Amniotic stem cell (primary cell): ENCODE results near the gene LETM1.

Experiments
- DNase-seq: peaks from one replicate; lab custom pipeline; 2025; lab: John Stamatoyannopoulos, UW

The LETM1 gene

DNA sequence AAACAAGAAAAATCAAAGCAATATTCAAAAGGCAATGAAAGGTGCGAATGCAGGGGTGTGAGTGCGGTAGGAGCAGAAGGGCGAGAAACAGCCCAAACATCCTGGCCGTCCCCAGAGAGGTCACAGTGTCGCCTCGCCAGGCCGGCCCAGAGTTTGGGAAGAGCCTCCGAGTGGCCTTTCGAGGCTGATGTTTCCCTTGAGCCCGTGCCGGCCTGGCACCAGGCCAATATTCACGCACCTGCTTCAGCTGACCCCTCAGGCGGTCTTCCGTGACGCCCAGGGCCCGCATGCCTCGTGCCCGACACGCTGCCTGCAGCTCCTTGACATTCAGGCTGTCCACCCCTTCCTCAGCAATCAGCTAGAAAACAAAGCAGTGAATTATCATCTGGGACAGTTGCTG, 30.6 kb downstream of the LETM1 start:
- DNase-seq = no peak

DNA sequence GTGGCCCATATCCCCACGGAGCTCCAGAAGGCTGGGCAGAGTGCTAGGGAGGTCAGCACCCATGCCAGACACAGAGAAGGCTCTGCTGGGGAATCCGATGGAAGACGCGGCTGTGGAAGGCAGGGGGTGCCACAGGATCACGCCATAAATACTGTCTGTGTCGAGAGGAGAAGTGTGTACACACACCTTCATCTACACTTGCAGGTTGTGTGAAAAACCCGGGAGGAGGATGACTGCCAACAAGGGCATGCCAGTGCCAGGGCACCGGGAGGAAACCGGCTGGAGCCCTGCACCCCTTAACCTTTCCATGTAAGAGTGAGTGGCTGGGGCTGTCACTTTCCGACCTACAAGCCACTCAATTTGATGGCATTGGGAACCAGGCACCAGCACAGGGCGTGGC, 31.2 kb downstream of the LETM1 start:
- DNase-seq = no peak

DNA sequence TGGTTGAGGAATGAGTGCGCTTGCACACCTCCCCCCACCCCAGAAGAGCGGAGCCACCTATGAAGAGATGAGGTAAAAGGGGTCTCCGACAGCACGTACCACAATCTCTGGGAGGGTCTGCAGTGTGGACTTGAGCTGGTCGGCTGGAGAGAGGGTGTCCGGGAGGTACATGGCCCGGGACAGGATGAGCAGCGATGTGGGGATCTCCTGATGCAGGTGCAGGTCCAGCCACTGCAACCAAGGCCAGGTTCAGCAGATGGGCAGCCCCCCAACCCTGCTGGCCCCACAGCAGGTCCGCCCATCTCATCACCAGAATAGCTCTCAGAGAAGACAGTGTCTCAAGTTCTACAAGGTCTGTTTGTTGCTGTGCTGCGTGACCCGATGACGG, 32.4 kb downstream of the LETM1 start:
- no peak for DNase-seq

DNA sequence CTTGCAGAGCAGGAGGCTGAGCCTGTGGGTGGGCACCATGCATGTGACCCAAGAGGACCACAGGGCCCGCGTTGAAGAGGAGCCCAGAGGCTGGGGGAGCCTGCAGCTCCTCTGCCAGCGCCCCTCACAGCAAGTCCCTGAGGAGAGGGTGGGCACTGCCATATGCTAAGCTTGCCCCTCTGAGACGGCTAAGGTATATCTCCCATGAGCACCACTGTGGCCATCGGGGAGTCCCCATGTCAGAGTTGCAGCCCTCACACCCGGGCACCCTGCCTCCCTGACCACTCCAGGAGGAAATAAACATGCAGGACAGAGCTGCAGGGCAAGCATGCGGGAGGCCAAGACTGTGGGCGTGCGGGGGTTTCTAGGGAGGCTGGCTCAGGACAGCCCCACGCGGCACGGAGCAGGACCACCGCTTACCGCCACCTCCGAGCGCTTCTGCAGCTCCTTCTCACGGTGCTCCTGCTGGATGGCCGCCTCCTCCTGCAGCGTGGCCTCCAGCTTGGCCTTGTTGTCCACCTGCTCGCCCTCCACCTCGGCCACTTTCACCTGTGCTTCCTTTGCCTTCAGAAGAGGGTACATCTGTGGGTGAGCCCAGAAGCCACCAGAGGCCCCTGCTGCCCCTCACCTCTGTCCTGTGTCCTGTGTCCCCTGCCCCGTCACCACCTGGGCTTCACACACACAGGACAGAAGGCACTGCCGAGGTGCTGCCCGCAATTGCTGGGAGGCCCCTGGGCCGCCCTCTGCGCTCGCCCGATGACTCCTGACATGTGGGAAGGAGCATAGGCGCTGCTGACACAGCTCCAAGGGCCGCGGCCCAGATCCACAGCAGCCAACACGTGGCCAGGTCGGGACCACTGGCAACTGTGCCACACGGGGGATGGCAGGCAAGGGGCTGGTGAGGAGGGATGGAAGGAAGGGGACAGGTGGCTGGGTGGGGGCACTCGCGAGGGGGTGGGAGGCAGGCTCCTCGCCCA, 33.1 kb downstream of the LETM1 start:
- DNase-seq = no peak

DNA sequence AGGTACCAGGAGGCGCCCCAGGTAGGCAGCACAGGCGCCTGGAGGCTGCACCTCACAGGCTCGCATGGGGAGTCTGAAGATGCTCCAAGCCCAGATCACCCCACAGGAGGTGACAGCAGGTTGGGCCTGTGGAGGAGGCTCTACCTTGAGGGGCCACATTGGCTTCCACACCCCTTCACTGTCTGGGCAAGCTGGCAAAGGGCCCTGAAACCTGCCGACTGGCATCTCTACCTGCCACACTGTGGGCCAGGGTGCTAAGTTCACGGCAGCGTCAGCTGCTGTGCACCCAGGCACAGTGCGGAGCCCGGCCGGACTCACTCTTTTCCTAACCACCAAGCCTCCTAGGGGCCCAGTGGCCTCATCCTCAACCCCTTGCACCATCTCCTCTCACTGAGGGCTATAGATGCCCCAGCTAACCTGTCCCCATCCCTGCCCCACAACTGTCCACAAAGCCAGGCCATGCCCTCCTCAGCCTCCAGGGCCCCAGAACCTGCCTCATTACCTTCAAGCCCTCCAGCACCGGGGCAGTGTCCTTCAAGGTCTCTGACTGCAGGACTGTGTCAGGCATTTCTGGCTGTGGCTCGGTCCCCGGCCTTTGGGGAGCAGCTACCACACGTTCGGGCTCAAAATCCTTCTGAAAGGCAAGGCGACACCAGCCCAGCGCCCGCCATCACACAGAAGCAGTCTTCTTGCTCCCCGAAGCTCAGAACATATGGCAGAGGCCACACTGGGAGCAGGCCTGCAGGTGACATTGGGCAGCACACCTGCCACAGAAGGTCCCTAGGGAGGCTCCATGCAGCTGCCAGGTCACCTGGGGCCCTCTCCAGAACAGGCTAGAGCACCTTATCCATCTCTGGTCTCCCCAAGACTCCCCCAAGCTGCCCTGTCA, 34.0 kb downstream of the LETM1 start:
- no peak for DNase-seq

DNA sequence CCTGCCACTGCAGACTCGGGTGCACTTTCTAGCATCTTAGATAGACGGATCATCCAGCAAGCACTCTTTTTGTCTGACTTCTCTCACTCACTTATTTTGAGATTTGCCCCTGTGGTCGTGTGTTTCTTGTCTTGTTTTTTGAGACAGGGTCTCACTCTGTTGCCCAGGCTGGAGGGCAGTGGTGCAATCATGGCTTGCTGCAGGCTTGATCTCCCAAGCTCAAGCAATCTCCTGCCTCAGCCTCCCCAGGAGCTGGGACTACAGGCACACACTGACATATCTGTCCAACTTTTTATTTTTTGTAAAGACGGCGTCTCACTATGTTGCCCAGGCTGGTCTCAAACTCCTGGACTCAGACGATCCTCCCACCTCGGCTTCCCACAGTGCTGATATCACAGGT, 36.1 kb downstream of the LETM1 start:
- DNase-seq = no peak

DNA sequence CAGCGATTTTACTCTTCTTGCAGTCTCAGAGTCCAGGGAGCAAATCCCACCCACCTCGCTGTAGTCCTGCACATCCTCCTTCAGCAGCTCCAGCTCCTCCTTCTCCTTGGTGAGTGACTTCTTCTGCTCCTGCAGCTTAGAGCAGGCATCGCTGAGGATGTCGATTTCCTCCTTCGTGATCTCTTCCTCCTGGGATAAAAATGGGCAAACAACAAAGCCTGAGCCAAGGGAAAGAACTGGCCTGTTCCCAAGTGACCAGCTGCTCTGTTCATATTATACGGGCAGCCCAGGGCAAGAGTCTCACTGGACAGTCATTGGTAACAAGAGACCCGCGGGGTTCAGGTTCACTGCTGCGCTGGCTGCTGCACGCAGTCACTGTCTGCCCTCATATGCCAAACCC, 36.7 kb downstream of the LETM1 start:
- no peak for DNase-seq

DNA sequence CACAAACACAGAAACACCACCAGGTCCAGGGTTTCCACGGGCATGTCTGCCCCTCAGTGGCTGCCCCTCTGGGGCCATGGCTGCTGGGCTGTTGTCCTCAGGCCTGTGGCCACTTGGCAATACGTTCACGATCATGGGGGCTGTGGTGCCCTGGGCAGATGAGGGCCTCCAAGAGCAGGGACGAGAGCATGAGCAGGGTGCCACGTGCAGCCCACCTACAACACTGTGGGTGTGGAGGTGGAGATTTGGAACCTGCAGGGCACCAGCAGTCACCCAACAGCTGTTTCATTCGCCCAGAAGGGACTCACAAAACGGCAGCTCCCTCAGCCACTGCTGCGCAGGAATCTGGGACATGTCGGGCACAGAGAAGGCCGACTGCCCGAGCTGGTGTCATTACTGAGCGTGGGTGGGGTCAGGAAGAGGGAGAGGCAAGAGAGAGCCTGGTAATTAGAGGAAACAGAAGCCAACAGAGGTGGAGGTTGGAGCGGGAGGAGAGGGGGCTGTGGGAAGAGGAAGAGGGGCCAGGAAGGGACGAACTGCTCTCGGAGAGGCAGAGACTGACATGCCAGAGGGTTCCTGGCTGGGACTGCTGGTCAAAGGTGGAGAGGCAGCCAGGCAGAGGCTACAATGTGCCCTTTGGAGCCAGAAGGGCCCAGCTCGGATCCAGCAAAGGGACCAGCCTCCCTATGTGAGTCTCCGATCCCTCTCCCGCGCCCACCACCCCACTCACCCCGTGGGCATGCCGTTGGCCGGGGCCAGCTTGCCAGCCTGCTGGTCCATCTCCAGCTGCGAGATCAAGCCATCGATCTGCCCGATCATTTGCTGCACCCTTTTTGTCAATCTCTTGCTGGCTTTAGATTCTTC, 39.7 kb downstream of the LETM1 start:
- no peak for DNase-seq

DNA sequence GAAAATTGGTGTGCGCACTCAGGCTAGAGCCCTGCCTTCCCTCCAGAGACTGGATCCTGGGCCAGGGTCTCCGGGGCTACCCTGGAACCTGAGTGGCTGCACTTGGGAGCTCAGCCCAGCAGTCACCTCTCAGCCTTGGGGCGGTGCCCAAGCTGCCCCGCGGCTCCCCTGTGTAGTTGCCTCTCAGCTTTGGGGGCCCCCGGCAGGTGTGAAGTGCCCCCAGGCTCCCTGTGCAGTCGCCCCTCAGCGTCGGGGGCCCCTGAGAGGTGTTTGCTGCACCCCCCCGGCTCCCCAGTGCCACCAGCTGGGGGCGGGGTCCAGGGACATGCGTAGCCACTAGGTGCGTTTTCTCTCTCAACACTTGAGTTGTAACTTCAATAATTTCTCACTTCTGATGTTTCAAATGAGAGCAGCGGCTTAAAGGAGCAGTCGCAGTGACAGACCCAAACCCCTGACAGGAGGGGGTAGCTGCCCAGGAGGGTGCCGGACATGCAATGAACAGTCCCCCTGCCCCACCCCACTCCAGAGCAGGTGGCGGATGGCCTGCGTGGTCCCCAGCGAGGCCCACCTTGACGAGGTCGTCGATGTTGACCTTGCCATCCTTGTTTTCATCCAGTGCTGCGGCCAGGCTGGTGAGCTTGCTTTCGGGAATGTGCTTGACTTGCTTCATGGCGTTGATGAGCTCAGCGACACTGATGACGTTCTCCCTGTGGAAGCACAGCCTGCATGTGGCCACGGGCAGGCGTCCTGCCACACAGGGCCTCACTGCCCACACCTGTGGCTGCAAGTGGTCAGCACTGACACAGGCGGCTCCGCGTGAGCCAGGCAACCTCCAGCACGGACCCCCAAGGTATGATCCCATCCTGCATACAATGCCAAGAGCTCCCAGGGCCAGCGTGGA, 40.6 kb downstream of the LETM1 start:
- no peak for DNase-seq

DNA sequence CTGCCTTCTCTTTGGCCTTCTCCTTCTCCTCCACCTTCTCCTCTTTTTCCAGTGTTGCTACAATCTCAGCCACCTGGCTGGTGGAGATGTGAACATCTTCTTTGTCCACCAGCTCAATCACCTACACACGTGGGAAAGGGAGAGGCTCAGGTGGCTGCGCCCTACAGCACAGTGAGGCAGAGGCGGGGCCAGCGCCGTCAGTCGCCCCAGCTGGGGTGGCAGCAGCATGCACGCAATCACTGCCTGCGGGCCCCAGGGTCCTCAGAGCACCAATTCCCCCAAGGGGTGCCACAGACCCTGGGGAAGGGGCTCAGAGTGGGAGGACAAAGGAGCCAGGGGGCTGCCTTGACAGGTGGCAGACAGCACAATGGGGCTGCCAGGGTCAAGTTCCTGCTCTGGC, 41.5 kb downstream of the LETM1 start:
- DNase-seq = no peak

DNA sequence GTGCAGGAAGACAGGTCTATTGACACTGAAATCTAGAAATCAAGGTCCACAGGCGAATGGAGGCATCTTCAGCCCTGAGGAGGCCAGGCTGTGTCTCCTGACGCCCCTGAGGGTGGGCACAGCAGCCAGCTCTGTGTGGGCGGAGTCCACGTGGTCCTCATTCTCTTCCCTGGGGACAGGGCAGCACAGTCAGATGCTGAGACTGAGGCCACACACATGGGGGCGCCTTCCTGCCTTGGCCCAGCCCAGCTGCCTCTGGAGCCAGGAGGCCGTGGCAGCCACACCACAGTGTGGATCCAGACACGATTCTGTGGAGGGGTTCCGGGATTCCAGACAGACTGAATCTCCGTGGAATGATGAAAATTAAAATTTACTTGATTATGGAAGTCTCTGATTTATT, 42.0 kb downstream of the LETM1 start:
- DNase-seq = no peak

DNA sequence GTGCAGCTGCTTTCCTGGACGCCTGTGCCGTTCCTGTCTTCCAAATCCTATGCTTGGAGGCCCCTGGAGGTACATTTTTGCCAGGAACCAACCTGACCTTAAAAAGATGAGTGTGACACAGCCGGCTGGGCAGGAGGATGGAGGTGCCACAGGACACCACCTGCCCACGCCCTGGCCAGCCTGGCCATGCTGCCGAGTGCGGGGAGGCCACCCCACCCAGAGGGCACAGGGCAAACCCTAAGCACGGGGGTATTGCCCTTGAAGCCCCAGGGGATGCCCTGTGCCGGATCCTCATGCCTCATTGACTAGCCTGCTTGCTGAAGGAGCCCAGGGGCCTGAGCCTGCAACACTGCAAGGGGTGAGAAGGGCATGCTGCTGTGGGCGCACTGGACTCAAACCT, 42.7 kb downstream of the LETM1 start:
- no peak for DNase-seq

DNA sequence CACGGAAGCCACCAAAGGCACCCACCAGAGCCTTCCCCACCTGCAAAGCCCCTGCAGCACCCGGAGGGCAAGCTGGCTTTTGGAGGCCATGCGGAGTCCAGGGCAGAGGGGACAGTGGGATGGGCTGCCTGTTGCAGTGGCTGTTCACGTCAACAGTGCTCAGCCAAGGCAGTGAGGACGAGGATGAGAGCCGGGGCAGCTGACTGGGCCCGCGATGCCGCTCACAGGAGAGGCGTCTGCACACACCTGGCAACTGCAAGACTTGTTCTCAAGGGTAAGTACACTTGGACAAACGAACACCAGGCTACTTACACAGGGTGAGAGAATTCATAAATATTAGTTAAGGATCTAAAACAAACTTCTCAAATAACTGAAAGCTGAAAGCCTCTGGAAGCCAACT, 43.2 kb downstream of the LETM1 start:
- DNase-seq = no peak

DNA sequence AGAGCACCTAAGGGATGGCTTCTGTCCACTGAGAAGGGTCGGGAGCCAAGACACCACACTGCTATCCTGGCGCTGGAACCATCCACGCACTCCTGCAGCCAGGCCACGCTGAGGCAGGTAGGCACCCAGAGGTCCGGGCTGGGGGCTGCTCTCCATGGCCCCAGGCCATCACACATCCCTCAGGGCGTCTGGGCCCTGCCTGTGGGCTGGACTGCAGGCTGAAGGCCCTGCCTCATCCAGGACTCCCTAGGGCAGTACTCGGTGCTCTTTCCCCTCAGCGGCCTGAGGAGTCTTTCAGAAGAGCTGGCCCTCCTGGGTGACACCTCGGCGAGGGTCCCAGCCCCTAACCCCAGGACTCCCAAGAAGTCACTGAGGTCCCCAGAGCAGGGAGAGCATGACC, 45.2 kb downstream of the LETM1 start:
- no peak for DNase-seq

DNA sequence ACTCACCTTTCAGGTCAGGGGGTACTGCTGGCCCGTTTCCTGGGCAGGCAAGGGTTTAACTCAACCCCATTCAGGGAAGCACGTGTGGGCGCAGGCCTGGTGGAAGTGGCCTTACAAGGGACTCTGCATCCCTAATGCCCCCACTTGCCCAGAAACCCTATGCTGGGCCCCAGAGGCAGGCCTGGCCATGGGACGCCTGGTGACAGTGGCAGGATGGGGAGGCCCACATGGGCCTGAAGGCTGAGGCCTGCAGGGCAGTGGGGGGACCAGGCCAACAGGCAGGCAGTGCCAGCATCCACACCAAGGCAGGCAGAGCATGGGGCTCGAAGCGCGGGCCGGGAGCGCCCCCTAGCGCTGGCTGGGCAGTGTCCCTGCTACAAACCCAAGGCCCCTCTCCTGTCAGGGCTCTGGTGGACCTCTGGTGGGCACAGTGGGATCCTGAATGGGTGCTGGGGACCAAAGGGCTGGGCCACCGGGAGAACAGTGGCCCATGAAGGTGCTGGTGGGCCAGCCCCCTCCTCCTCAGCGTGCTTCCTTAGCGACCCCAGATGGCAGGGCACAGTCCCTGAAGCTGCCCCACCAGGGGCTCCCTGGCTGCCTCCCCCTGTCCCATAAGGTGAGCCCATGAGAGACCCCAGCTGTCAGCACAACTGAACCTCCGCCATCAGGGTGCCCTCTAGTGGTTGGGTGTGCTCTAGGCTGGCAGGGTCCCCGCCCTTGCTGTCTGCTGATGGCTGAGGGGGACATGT, 46.0 kb downstream of the LETM1 start:
- DNase-seq = no peak

DNA sequence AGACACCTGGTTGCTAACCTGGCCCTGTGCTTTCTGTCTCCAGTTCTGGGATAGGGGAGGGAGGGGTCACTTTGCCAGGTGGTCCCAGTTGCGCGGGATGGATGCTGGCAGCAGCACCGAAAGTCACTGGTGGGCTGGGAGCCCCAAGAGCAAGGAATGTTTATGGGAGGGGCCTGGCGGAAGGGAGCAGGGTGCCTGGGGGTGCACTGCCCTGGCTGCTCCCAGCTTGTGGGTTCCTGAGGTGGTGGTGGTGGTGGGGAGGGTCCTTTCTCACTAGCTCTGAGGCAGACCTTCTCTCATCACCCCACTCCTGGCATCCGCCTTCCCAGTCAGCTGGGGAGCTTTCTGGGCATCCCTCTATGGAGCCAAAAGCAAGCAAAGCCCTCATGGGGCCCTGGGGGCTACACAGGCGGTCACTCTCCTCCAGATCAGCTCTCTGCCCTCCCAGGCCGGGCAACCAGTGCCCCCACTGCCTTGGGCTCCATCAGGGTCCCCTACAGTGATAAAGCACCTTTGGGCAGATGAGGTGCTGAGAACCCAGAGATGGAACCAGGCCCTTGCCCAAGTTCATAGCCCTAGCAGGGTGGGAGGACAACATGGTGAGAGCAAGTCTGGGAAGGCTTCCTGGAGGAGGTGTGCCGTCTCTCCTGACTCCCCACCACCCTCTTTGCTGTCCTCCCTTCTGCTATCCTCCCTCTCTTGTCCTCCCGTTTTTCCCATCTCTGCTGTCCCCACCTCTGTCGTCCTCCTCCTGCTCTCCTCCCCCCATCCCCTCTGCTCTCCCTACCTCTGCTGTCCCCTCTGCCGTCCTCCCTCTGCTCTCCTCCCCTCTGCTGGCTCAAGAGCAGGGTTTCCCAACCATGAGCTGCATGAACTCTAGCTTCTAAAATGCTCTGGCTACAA, 46.9 kb downstream of the LETM1 start:
- no peak for DNase-seq

DNA sequence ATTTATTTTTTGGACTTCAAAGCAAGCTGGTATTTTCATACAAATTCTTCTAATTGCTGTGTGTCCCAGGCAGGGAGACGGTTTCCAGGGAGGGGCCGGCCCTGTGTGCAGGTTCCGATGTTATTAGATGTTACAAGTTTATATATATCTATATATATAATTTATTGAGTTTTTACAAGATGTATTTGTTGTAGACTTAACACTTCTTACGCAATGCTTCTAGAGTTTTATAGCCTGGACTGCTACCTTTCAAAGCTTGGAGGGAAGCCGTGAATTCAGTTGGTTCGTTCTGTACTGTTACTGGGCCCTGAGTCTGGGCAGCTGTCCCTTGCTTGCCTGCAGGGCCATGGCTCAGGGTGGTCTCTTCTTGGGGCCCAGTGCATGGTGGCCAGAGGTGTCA, 47.6 kb downstream of the LETM1 start:
- no peak for DNase-seq

DNA sequence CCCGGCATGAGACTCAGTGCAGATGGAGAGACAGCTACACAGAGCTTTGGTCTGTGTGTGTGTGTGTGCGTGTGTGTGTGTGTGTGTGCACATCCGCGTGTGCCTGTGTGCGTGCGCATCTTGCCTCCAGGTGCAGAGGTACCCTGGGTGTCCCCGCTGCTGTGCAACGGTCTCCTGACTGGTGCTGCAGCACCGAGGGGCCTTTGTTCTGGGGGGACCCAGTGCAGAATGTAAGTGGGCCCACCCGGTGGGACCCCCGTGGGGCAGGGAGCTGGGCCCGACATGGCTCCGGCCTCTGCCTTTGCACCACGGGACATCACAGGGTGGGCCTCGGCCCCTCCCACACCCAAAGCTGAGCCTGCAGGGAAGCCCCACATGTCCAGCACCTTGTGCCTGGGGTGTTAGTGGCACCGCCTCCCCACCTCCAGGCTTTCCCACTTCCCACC, 48.6 kb downstream of the LETM1 start:
- no peak for DNase-seq
